Hindlimb muscle (tissue), 1 donor: ENCODE data around the gene PTPN2. TPM values are rescaled to one million over a fixed set of nuclear protein-coding genes. Genes with fewer than 3 reads are reported as not detected.
A peak's percentile ranks its signal among the peaks of the same experiment; 100 is the strongest.
"Not testable (repeated sequence)": the region's sequence is repeated elsewhere in the genome, so short reads cannot be mapped to it uniquely, and the experiment has no call there.

ENCODE experiments used
- DNase-seq: peaks from one replicate; pipeline ENCODE4 v3.0.0-alpha.2; 2013
- polyA plus RNA-seq: library from polyadenylated mRNA; unstranded; fragments of 120-200 nt; gene quantifications from one replicate; pipeline ENCODE4 v1.2.1, GENCODE V29; 2013; ENCODE audit not compliant: insufficient read length

Gene PTPN2
- polyA plus RNA-seq, 1 donor = 31.0 TPM

- no peak for DNase-seq
Measured at GRCh38 chr18:12891561-12891960, 7.5 kb upstream of the PTPN2 start.

GRCh38 chr18:12890964-12891363 lies 6.9 kb upstream of the PTPN2 start:
- DNase-seq = no peak

- DNase-seq = no peak
Measured at GRCh38 chr18:12886498-12887126, 2.6 kb upstream of the PTPN2 start.

GRCh38 chr18:12885500-12885899 lies 1.5 kb upstream of the PTPN2 start:
- DNase-seq = no peak

- no peak for DNase-seq
Measured at GRCh38 chr18:12884406-12885323, 628 bp upstream of the PTPN2 start.

- no peak for DNase-seq
Measured at GRCh38 chr18:12883372-12883683, 709 bp downstream of the PTPN2 start.

GRCh38 chr18:12882453-12883371 lies 1.3 kb downstream of the PTPN2 start:
- peak; percentile 47 for DNase-seq

- DNase-seq = no peak
Measured at GRCh38 chr18:12880541-12880910, 3.5 kb downstream of the PTPN2 start.

- DNase-seq = no peak
Measured at GRCh38 chr18:12879840-12880540, 4.0 kb downstream of the PTPN2 start.

GRCh38 chr18:12874992-12875391 lies 9.0 kb downstream of the PTPN2 start:
- not testable (repeated sequence) for DNase-seq

- not testable (repeated sequence) for DNase-seq
Measured at GRCh38 chr18:12873961-12874567, 10.0 kb downstream of the PTPN2 start.

GRCh38 chr18:12872408-12872807 lies 11.6 kb downstream of the PTPN2 start:
- DNase-seq = no peak

- DNase-seq = no peak
Measured at GRCh38 chr18:12868576-12868975, 15.5 kb downstream of the PTPN2 start.

- no peak for DNase-seq
Measured at GRCh38 chr18:12867441-12868123, 16.5 kb downstream of the PTPN2 start.

GRCh38 chr18:12863687-12864216 lies 20.3 kb downstream of the PTPN2 start:
- DNase-seq = no peak

GRCh38 chr18:12862874-12863482 lies 21.1 kb downstream of the PTPN2 start:
- DNase-seq = no peak

GRCh38 chr18:12862467-12862866 lies 21.6 kb downstream of the PTPN2 start:
- no peak for DNase-seq

GRCh38 chr18:12861637-12862036 lies 22.4 kb downstream of the PTPN2 start:
- DNase-seq = no peak

GRCh38 chr18:12860530-12860929 lies 23.5 kb downstream of the PTPN2 start:
- DNase-seq = no peak

- no peak for DNase-seq
Measured at GRCh38 chr18:12858991-12859390, 25.0 kb downstream of the PTPN2 start.
